Neural progenitor cell (in vitro differentiated cells): ENCODE data around the gene LRP1B. TPM values are rescaled to one million over a fixed set of nuclear protein-coding genes. Genes with fewer than 3 reads are reported as not detected.

Source experiments
- DNase-seq: peaks from one replicate; pipeline ENCODE4 v3.0.0-alpha.2; 2016; ENCODE audit warnings: low spot score
- H2AFZ ChIP-seq: fragments of 200-600 bp; sonication (generic); replicated peaks from 2 replicates; pipeline ENCODE4 v1.6.1; 2016; ENCODE audit warnings: antibody characterized with exemption
- H3F3A ChIP-seq: fragments of 200-600 bp; sonication (generic); 2 replicates; pipeline ENCODE4 v1.6.1; 2016; ENCODE audit warnings: antibody characterized with exemption, low read depth
- H3K27ac ChIP-seq: fragments of 200-600 bp; sonication (generic); 2 replicates; pipeline ENCODE4 v1.5.1; 2016; ENCODE audit warnings: mild to moderate bottlenecking
- H3K27me3 ChIP-seq: fragments of 200-600 bp; sonication (generic); 2 replicates; pipeline ENCODE4 v1.6.1; 2016; ENCODE audit warnings: mild to moderate bottlenecking, moderate library complexity
- H3K36me3 ChIP-seq: fragments of 200-600 bp; sonication (generic); 2 replicates; pipeline ENCODE4 v1.5.1; 2016
- H3K4me1 ChIP-seq: fragments of 200-600 bp; sonication (generic); 2 replicates; pipeline ENCODE4 v1.6.1; 2016; ENCODE audit warnings: mixed run types
- H3K4me2 ChIP-seq: fragments of 200-600 bp; sonication (generic); 2 replicates; pipeline ENCODE4 v1.6.1; 2016
- H3K4me3 ChIP-seq: fragments of 200-600 bp; sonication (generic); 2 replicates; pipeline ENCODE4 v1.5.1; 2016
- H3K79me2 ChIP-seq: fragments of 200-600 bp; sonication (generic); 2 replicates; pipeline ENCODE4 v1.6.1; 2016; ENCODE audit warnings: low read depth
- H3K9ac ChIP-seq: fragments of 200-600 bp; sonication (generic); 2 replicates; pipeline ENCODE4 v1.6.1; 2016
- H3K9me3 ChIP-seq: fragments of 200-600 bp; sonication (generic); 2 replicates; pipeline ENCODE4 v1.5.1; 2016; ENCODE audit warnings: low read depth
- H4K20me1 ChIP-seq: fragments of 200-600 bp; sonication (generic); 2 replicates; pipeline ENCODE4 v1.6.1; 2016; ENCODE audit warnings: low read depth
- H3K27ac Mint-ChIP-seq: 3 replicates; pipeline ENCODE4 v1.8.0; 2021; ENCODE audit warnings: mixed read lengths
- H3K27me3 Mint-ChIP-seq: 2 replicates; pipeline ENCODE4 v1.8.0; 2022; ENCODE audit warnings: low read depth, mild to moderate bottlenecking, inconsistent platforms, moderate library complexity, mixed read lengths; ENCODE audit not compliant: insufficient read depth
- H3K36me3 Mint-ChIP-seq: 3 replicates; pipeline ENCODE4 v1.8.0; 2021; ENCODE audit warnings: mixed read lengths
- H3K4me1 Mint-ChIP-seq: 3 replicates; pipeline ENCODE4 v1.8.0; 2021; ENCODE audit warnings: mixed read lengths
- H3K4me3 Mint-ChIP-seq: 3 replicates; pipeline ENCODE4 v1.8.0; 2021; ENCODE audit warnings: mild to moderate bottlenecking, moderate library complexity, mixed read lengths
- H3K9me3 Mint-ChIP-seq: 3 replicates; pipeline ENCODE4 v1.8.0; 2020; ENCODE audit warnings: mixed read lengths
- EZH2 ChIP-seq: fragments of 200-600 bp; sonication (generic); IDR thresholded peaks from 2 replicates; pipeline ENCODE4 v1.6.1; 2017; ENCODE audit warnings: antibody characterized with exemption, mild to moderate bottlenecking, moderate library complexity
- EZH2phosphoT487 ChIP-seq: fragments of 200-600 bp; sonication (generic); IDR thresholded peaks from 2 replicates; pipeline ENCODE4 v1.6.1; 2017; ENCODE audit warnings: antibody characterized with exemption
- total RNA-seq: library from RNA; depleted of rRNA; stranded (reverse); fragments of >200 nt; gene quantifications from 2 replicates; pipeline ENCODE4 v1.2.3, GENCODE V29; 2015; ENCODE audit warnings: low replicate concordance
- TF ChIP-seq, protein P1 (sequence below): fragments of 200-600 bp; sonication (generic); IDR thresholded peaks from 2 replicates; pipeline ENCODE4 v1.5.1; 2017; ENCODE audit warnings: antibody characterized with exemption, mild to moderate bottlenecking

The LRP1B gene
- total RNA-seq, 1 donor from 2014 or later: not detected

DNA sequence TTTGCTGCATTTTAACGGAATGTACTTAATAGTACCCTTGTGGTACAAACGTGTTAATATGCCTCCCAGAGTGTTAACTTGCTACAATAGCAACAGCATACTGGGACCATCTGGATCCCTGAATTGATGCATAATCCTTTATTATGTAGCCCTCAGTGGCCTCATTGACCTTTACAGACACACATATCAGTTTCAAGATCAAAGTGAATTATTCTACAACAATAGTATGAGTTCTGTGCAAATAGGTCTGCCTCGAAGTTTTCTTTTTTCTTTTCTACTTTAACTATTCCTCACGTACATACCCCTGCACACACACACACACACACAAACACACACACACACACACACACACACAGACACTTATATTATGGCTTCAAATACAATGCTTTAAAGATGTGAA lies 1622.1 kb downstream of the LRP1B start:
- H3K9ac ChIP-seq: no peak overlapping the region
- no peaks in the 10 kb centered on the region for H3K27me3 Mint-ChIP-seq
- no peaks in the 10 kb centered on the region for H3K36me3 ChIP-seq
- no peak overlapping the region for H3K4me3 ChIP-seq
- no peak overlapping the region for H3K27ac ChIP-seq
- H2AFZ ChIP-seq: no peak overlapping the region
- TF ChIP-seq EZH2 (no peak), EZH2phosphoT487 (no peak)
- TF ChIP-seq, protein P1, sequence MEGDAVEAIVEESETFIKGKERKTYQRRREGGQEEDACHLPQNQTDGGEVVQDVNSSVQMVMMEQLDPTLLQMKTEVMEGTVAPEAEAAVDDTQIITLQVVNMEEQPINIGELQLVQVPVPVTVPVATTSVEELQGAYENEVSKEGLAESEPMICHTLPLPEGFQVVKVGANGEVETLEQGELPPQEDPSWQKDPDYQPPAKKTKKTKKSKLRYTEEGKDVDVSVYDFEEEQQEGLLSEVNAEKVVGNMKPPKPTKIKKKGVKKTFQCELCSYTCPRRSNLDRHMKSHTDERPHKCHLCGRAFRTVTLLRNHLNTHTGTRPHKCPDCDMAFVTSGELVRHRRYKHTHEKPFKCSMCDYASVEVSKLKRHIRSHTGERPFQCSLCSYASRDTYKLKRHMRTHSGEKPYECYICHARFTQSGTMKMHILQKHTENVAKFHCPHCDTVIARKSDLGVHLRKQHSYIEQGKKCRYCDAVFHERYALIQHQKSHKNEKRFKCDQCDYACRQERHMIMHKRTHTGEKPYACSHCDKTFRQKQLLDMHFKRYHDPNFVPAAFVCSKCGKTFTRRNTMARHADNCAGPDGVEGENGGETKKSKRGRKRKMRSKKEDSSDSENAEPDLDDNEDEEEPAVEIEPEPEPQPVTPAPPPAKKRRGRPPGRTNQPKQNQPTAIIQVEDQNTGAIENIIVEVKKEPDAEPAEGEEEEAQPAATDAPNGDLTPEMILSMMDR: no peak
- H3K9me3 ChIP-seq: no peaks in the 10 kb centered on the region
- no peaks in the 10 kb centered on the region for H3K9me3 Mint-ChIP-seq
- H4K20me1 ChIP-seq: no peaks in the 10 kb centered on the region
- H3K4me1 Mint-ChIP-seq: peaks cover 12% of the 10 kb centered on the region
- no peaks in the 10 kb centered on the region for H3K4me1 ChIP-seq
- no peaks in the 10 kb centered on the region for H3K27me3 ChIP-seq
- H3K79me2 ChIP-seq: no peaks in the 10 kb centered on the region
- no peak overlapping the region for H3K4me3 Mint-ChIP-seq
- DNase-seq: no peak
- no peak overlapping the region for H3K27ac Mint-ChIP-seq
- H3K36me3 Mint-ChIP-seq: no peaks in the 10 kb centered on the region
- no peaks in the 10 kb centered on the region for H3F3A ChIP-seq
- no peak overlapping the region for H3K4me2 ChIP-seq

DNA sequence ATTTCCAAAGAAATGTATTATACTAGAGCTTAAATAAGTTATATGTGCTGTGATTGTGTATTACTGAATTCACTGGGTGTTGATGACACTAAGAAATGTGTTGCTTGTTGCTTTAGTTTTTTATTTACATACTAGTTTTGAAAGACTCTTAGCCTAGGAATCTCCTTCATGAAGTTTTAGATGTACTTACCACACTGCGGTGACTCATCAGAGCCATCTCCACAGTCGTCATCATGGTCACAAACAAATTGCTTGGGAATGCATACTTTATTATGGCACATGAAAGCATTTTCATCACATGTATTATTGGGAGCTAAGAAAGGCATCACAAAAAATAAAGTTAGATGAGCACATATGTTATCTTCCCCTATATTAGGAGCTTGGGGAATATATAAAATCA lies 1624.2 kb downstream of the LRP1B start:
- no peaks in the 10 kb centered on the region for H3K27me3 Mint-ChIP-seq
- no peaks in the 10 kb centered on the region for H3K36me3 ChIP-seq
- no peak overlapping the region for H3K27ac Mint-ChIP-seq
- H3K79me2 ChIP-seq: no peaks in the 10 kb centered on the region
- no peak overlapping the region for H2AFZ ChIP-seq
- no peaks in the 10 kb centered on the region for H3F3A ChIP-seq
- no peak overlapping the region for H3K9ac ChIP-seq
- H3K4me1 ChIP-seq: no peaks in the 10 kb centered on the region
- DNase-seq: no peak
- no peak overlapping the region for H3K27ac ChIP-seq
- peaks cover 12% of the 10 kb centered on the region for H3K4me1 Mint-ChIP-seq
- H3K27me3 ChIP-seq: no peaks in the 10 kb centered on the region
- H3K9me3 ChIP-seq: no peaks in the 10 kb centered on the region
- H3K9me3 Mint-ChIP-seq: no peaks in the 10 kb centered on the region
- no peak overlapping the region for H3K4me3 ChIP-seq
- no peak for TF ChIP-seq EZH2phosphoT487
- TF ChIP-seq, protein P1: no peak
- no peak for TF ChIP-seq EZH2
- no peaks in the 10 kb centered on the region for H3K36me3 Mint-ChIP-seq
- no peaks in the 10 kb centered on the region for H4K20me1 ChIP-seq
- no peak overlapping the region for H3K4me2 ChIP-seq
- no peak overlapping the region for H3K4me3 Mint-ChIP-seq

DNA sequence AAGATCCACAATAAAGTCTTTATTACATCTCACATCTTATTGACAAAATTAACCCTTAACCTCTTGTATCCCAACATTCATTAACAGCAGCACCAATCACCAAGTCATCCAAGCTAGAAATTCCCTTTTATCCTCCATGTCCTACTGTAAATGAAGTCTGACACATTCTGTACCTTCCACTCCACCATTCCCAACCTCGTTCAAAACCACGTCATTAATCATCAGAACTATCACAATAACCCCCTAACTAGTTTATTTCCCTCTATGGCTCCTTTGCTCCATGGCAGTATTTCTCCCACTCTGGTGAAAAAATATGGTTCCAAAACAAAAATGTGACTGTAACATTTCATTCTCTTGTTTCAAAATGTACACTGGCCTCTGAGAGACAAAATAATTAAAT lies 1626.2 kb downstream of the LRP1B start:
- Histone ChIP-seq H3K36me3 (no peaks in the 10 kb centered on the region), H3K9ac (no peak overlapping the region), H3K79me2 (no peaks in the 10 kb centered on the region), H3K27me3 (no peaks in the 10 kb centered on the region), H3K4me1 (no peaks in the 10 kb centered on the region), H2AFZ (no peak overlapping the region), H3F3A (no peaks in the 10 kb centered on the region), H3K27ac (no peak overlapping the region), H4K20me1 (no peaks in the 10 kb centered on the region), H3K4me2 (no peak overlapping the region), H3K4me3 (no peak overlapping the region), H3K9me3 (no peaks in the 10 kb centered on the region)
- Mint-ChIP-seq H3K4me1 (peaks cover 10% of the 10 kb centered on the region), H3K27ac (no peak overlapping the region), H3K27me3 (no peaks in the 10 kb centered on the region), H3K36me3 (no peaks in the 10 kb centered on the region), H3K4me3 (no peak overlapping the region), H3K9me3 (no peaks in the 10 kb centered on the region)
- DNase-seq: no peak
- TF ChIP-seq EZH2phosphoT487 (no peak), EZH2 (no peak)
- TF ChIP-seq, protein P1: no peak
